IMR-90 (cell line): ENCODE measurements around the gene S100A11.

Experiments
- CEBPB ChIP-seq: IDR thresholded peaks from 2 replicates; pipeline ENCODE4 v1.6.1; 2012; ENCODE audit warnings: low read depth, low read length, improper control_type of control experiment
- CTCF ChIP-seq: conservative IDR thresholded peaks from 2 replicates; pipeline ENCODE4 v1.5.1; 2012; ENCODE audit warnings: mild to moderate bottlenecking, low read depth, low read length, improper control_type of control experiment
- FOS ChIP-seq: fragments of 150-350 bp; IDR thresholded peaks from 2 replicates; pipeline ENCODE4 v1.6.1; 2016; ENCODE audit warnings: low read depth, low read length
- MAZ ChIP-seq: IDR thresholded peaks from 2 replicates; pipeline ENCODE4 v1.6.1; 2012; ENCODE audit warnings: low read depth, mild to moderate bottlenecking, low read length, improper control_type of control experiment, moderate library complexity, borderline replicate concordance
- MXI1 ChIP-seq: IDR thresholded peaks from 2 replicates; pipeline ENCODE4 v1.6.1; 2012; ENCODE audit warnings: low read depth, mild to moderate bottlenecking, low read length, moderate library complexity, borderline replicate concordance
- POLR2A ChIP-seq: IDR thresholded peaks from 2 replicates; pipeline ENCODE4 v1.6.1; 2012; ENCODE audit warnings: mild to moderate bottlenecking, low read depth, low read length
- RAD21 ChIP-seq: IDR thresholded peaks from 2 replicates; pipeline ENCODE4 v1.6.1; 2012; ENCODE audit warnings: low read length, improper control_type of control experiment
- USF2 ChIP-seq: fragments of 150-350 bp; IDR thresholded peaks from 2 replicates; pipeline ENCODE4 v1.6.1; 2017; ENCODE audit warnings: mild to moderate bottlenecking, antibody characterized with exemption, low read length, low read depth

GRCh38 chr1:152050886-152051675 is 14.3 kb upstream of the S100A11 start:
- no peak for TF ChIP-seq POLR2A
- no peak for TF ChIP-seq CTCF
- no peak for TF ChIP-seq CEBPB
- no peak for TF ChIP-seq USF2
- TF ChIP-seq RAD21, result no peak
- TF ChIP-seq FOS, result no peak
- no peak for TF ChIP-seq MXI1
- no peak for TF ChIP-seq MAZ
